Measurements from ENCODE around the gene SBF2. TPM values are rescaled to one million over a fixed set of nuclear protein-coding genes. Genes with fewer than 3 reads are reported as not detected.

Gene SBF2
- total and polyA plus RNA-seq, 3 donors from 2014 or later: 27.8 to 52.8 (median 48.7) TPM

GRCh38 chr11:9827708-9828107, 466.3 kb downstream of the SBF2 start:
- Histone ChIP-seq H3K4me1 (no peaks in the 10 kb centered on the region), H3K36me3 (ENCODE audit: low read depth, missing control alignments) (no peaks in the 10 kb centered on the region), H3K27me3 (no peaks in the 10 kb centered on the region), H3K4me3 (no peak overlapping the region), H3K9me3 (no peaks in the 10 kb centered on the region), H3K27ac (no peak overlapping the region)
- intact Hi-C loops (cut with DNase I; ENCODE audit: low total_unique reads): no loop called here
- TF ChIP-seq POLR2A (IDR thresholded peaks at IDR 0.05): no peak
- TF ChIP-seq CTCF (IDR thresholded peaks at IDR 0.05): no peak
- no peak for DNase-seq
- 85 to 92% methylated on average over 1 of the region's 1 CpG for WGBS, 2 donors

- intact Hi-C loops (cut with DNase I; ENCODE audit: low total_unique reads): no loop called here
- Histone ChIP-seq H3K27me3 (no peaks in the 10 kb centered on the region), H3K9me3 (no peaks in the 10 kb centered on the region), H3K27ac (no peak overlapping the region), H3K36me3 (ENCODE audit: low read depth, missing control alignments) (no peaks in the 10 kb centered on the region), H3K4me3 (no peak overlapping the region), H3K4me1 (no peaks in the 10 kb centered on the region)
- no peak for TF ChIP-seq POLR2A (IDR thresholded peaks at IDR 0.05)
- TF ChIP-seq CTCF (IDR thresholded peaks at IDR 0.05): no peak
- 87 to 95% methylated on average over 1 of the region's 1 CpG for WGBS, 2 donors
- DNase-seq: no peak
Measured at GRCh38 chr11:9826390-9826789, 467.6 kb downstream of the SBF2 start.

DNA sequence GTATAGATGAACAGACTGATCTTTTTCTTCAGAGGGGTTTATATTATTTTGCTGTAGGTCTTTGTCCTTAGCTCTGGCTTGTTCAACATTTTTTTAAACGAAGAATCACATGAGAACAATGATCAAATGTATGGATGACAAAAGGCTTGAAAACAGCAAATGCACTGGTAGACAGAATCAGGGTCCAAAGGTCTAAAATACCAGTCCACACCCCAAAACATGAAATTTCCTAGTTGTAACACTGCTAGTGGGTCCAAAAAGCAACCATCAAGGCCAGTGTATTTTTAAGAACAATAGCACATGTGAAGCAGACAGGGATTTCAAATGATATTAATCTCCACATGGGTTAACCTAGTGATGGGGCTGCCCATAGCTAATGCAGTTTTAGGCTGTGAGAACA, 468.1 kb downstream of the SBF2 start:
- Histone ChIP-seq H3K4me3 (no peak overlapping the region), H3K27ac (no peak overlapping the region), H3K9me3 (no peaks in the 10 kb centered on the region), H3K27me3 (no peaks in the 10 kb centered on the region), H3K36me3 (ENCODE audit: low read depth, missing control alignments) (no peaks in the 10 kb centered on the region), H3K4me1 (no peaks in the 10 kb centered on the region)
- no peak for DNase-seq
- intact Hi-C loops (cut with DNase I; ENCODE audit: low total_unique reads): no loop called here
- WGBS, 2 donors: 94 to 100% methylated on average over 1 of the region's 1 CpG
- no peak for TF ChIP-seq POLR2A (IDR thresholded peaks at IDR 0.05)
- TF ChIP-seq CTCF (IDR thresholded peaks at IDR 0.05): no peak

DNA sequence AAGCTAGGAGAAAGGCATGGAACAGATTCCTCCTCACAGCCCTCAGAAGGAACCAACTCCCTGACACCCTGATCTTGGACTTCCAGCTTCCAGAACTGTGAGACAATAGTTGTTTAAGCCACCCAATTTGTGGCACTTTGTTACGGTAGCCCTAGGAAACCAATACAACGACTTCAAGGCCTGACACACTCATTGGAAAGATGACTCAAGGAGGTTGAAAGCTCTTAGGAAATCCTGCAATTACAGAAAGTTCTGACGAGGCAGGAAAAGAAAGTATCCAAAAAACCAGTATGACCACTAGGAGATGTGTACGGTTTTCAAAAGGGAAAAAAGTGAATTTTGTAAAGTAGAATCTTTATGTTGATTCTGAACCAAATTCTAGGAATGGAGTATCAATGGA, 468.7 kb downstream of the SBF2 start:
- intact Hi-C loops (cut with DNase I; ENCODE audit: low total_unique reads): no loop called here
- Histone ChIP-seq H3K9me3 (no peaks in the 10 kb centered on the region), H3K27ac (no peak overlapping the region), H3K4me3 (no peak overlapping the region), H3K4me1 (no peaks in the 10 kb centered on the region), H3K36me3 (ENCODE audit: low read depth, missing control alignments) (no peaks in the 10 kb centered on the region), H3K27me3 (no peaks in the 10 kb centered on the region)
- 88 to 93% methylated on average over 4 of the region's 4 CpGs for WGBS, 2 donors
- DNase-seq: no peak
- no peak for TF ChIP-seq POLR2A (IDR thresholded peaks at IDR 0.05)
- no peak for TF ChIP-seq CTCF (IDR thresholded peaks at IDR 0.05)

DNA sequence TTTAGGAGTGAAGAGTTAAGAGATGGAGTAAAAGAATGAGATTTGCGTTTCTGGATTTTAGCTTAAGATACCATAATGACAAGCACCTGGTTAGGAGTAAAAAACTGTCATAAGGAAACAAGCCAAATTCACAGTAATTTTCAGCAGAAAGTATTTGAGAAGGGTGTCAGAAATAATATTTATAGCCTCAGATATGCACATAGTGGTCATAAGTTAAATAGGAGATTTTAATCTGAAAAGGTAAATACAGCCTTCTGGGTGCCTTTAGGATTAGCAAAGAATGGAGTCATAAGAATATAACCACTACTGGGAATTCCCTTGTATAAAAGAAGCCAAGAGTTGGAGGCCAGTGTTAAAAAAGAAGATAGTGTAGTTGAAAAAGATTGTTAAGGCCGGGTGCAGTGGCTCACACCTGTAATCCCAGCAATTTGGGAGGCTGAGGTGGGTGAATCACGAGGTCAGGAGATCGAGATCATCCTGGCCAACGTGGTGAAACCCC, 470.1 kb downstream of the SBF2 start:
- TF ChIP-seq CTCF (IDR thresholded peaks at IDR 0.05) (no peak), POLR2A (IDR thresholded peaks at IDR 0.05) (no peak)
- no peaks in the 10 kb centered on the region for H3K4me1 ChIP-seq
- H3K4me3 ChIP-seq: no peak overlapping the region
- H3K36me3 ChIP-seq (ENCODE audit: low read depth, missing control alignments): no peaks in the 10 kb centered on the region
- WGBS, 2 donors: 90 to 92% methylated on average over 5 of the region's 5 CpGs
- no peak for DNase-seq
- intact Hi-C loops (cut with DNase I; ENCODE audit: low total_unique reads): no loop called here
- no peaks in the 10 kb centered on the region for H3K27me3 ChIP-seq
- no peaks in the 10 kb centered on the region for H3K9me3 ChIP-seq
- H3K27ac ChIP-seq: no peak overlapping the region
